ENCODE results near the gene NECAB3. TPM values are rescaled to one million over a fixed set of nuclear protein-coding genes. Genes with fewer than 3 reads are reported as not detected.
A peak's percentile ranks its signal among the peaks of the same experiment; 100 is the strongest.

The NECAB3 gene
- polyA plus RNA-seq, 1 of the 3 experiments (the other 2 are of a cell fraction), result 20.1 TPM

GRCh38 chr20:33645072-33645358 lies 29.2 kb downstream of the NECAB3 start:
- Histone ChIP-seq H4K20me1 (ENCODE audit: insufficient read depth) (peaks cover 32% of the 10 kb centered on the region), H3K9me3 (no peaks in the 10 kb centered on the region), H3K36me3 (replicated peaks in 1 of 2; ENCODE audit: control insufficient read depth in 1 of 2, insufficient read depth in 2 of 2, low read length in 1 of 2) (peaks cover 7 to 31% of the 10 kb centered on the region in 2 experiments), H3K27me3 (ENCODE audit: insufficient read depth) (no peaks in the 10 kb centered on the region), H2AFZ (ENCODE audit: low read depth) (no peak overlapping the region), H3K9me2 (no peaks in the 10 kb centered on the region), H3K4me1 (ENCODE audit: control insufficient read depth in 1 of 2, insufficient read depth in 2 of 2, low read depth in 1 of 2, low read length in 1 of 2) (peaks cover 13 to 36% of the 10 kb centered on the region in 2 experiments; a peak in 3 of 4 replicates), H3K4me2 (no peak overlapping the region), H3K27ac (ENCODE audit: low read depth in 2 of 2, low read length in 1 of 2) (no peak overlapping the region; a peak in 1 of 4 replicates), H3F3A (replicated peaks; ENCODE audit: insufficient read depth) (peaks cover 16% of the 10 kb centered on the region), H3K79me2 (ENCODE audit: insufficient read depth) (no peaks in the 10 kb centered on the region), H3K4me3 (ENCODE audit: low read depth in 2 of 2, low read length in 1 of 2) (no peak overlapping the region), H3K9ac (no peak overlapping the region)
- peak; percentile 19 for DNase-seq
- POLR2A ChIA-PET, result no interaction called here
- 19% methylated on average over 1 of the region's 4 CpGs for whole genome bisulfite sequencing (ENCODE audit: low lambda C conversion rate)
- CTCF ChIA-PET, result interaction anchor here (1.1 to 1.5 kb wide), 2 partner anchors 13 to 188 kb away, joined by 3 to 5 read pairs; no protein-coding TSS in a partner anchor
- no peak for TF ChIP-seq SIN3A (IDR thresholded peaks at IDR 0.05; ENCODE audit: borderline replicate concordance, low read depth, low read length)
- no peak for TF ChIP-seq IRF3 (IDR thresholded peaks at IDR 0.05; ENCODE audit: low read depth, low read length)
- TF ChIP-seq JUND (IDR thresholded peaks at IDR 0.05), result no peak
- TF ChIP-seq, protein P1, sequence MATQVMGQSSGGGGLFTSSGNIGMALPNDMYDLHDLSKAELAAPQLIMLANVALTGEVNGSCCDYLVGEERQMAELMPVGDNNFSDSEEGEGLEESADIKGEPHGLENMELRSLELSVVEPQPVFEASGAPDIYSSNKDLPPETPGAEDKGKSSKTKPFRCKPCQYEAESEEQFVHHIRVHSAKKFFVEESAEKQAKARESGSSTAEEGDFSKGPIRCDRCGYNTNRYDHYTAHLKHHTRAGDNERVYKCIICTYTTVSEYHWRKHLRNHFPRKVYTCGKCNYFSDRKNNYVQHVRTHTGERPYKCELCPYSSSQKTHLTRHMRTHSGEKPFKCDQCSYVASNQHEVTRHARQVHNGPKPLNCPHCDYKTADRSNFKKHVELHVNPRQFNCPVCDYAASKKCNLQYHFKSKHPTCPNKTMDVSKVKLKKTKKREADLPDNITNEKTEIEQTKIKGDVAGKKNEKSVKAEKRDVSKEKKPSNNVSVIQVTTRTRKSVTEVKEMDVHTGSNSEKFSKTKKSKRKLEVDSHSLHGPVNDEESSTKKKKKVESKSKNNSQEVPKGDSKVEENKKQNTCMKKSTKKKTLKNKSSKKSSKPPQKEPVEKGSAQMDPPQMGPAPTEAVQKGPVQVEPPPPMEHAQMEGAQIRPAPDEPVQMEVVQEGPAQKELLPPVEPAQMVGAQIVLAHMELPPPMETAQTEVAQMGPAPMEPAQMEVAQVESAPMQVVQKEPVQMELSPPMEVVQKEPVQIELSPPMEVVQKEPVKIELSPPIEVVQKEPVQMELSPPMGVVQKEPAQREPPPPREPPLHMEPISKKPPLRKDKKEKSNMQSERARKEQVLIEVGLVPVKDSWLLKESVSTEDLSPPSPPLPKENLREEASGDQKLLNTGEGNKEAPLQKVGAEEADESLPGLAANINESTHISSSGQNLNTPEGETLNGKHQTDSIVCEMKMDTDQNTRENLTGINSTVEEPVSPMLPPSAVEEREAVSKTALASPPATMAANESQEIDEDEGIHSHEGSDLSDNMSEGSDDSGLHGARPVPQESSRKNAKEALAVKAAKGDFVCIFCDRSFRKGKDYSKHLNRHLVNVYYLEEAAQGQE (IDR thresholded peaks at IDR 0.05; ENCODE audit: low read depth, low read length), result no peak
- no peak for TF ChIP-seq MXI1 (IDR thresholded peaks at IDR 0.05; ENCODE audit: low read depth, low read length)
- TF ChIP-seq, protein P2, sequence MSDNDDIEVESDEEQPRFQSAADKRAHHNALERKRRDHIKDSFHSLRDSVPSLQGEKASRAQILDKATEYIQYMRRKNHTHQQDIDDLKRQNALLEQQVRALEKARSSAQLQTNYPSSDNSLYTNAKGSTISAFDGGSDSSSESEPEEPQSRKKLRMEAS (IDR thresholded peaks at IDR 0.05; ENCODE audit: low read depth), result no peak
- TF ChIP-seq, protein P3, sequence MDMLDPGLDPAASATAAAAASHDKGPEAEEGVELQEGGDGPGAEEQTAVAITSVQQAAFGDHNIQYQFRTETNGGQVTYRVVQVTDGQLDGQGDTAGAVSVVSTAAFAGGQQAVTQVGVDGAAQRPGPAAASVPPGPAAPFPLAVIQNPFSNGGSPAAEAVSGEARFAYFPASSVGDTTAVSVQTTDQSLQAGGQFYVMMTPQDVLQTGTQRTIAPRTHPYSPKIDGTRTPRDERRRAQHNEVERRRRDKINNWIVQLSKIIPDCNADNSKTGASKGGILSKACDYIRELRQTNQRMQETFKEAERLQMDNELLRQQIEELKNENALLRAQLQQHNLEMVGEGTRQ (IDR thresholded peaks at IDR 0.05; ENCODE audit: borderline replicate concordance, low read depth, low read length), result no peak
- TF ChIP-seq TCF12 (IDR thresholded peaks at IDR 0.05), result no peak

DNA sequence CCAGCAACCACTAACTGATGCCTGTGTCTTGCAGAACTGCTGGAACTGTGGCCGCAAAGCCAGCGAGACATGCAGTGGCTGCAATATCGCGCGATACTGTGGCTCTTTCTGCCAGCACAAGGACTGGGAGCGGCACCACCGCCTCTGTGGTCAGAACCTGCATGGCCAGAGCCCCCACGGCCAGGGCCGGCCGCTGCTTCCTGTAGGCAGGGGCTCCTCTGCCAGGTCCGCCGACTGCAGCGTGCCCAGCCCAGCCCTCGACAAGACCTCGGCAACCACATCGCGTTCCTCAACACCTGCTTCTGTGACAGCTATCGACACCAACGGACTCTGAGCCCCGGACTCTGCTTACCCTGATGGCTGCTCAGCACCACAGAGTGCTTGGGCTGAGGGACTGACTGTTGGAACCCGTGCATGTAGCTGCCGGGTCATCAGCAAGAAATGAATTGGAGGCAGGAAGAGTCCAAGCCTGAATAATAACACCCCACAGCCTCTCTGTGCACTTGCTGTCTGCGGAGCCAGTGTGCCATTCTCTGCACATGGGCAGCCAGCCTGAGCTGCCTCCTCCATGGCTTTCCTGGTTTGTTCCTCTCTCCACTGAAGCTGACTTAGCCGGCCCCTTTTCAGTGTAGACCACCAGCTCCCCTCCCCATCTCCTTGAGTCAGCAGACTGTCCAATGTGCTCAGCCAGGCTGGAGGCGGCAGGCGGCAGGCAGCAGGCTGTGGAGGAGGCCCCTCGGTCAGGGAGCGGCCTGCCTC lies 29.7 kb downstream of the NECAB3 start:
- Histone ChIP-seq H3K4me2 (no peak overlapping the region), H3K4me3 (ENCODE audit: low read depth in 2 of 2, low read length in 1 of 2) (no peak overlapping the region), H3K36me3 (replicated peaks in 1 of 2; ENCODE audit: control insufficient read depth in 1 of 2, insufficient read depth in 2 of 2, low read length in 1 of 2) (peaks cover 7 to 33% of the 10 kb centered on the region in 2 experiments), H3K27ac (ENCODE audit: low read depth in 2 of 2, low read length in 1 of 2) (no peak overlapping the region; a peak in 1 of 4 replicates), H3K9me2 (no peaks in the 10 kb centered on the region), H4K20me1 (ENCODE audit: insufficient read depth) (peaks cover 32% of the 10 kb centered on the region), H3K9me3 (no peaks in the 10 kb centered on the region), H3K9ac (no peak overlapping the region), H3K27me3 (ENCODE audit: insufficient read depth) (no peaks in the 10 kb centered on the region), H3K4me1 (ENCODE audit: control insufficient read depth in 1 of 2, insufficient read depth in 2 of 2, low read depth in 1 of 2, low read length in 1 of 2) (peaks cover 13 to 31% of the 10 kb centered on the region in 2 experiments; a peak in 3 of 4 replicates), H3K79me2 (ENCODE audit: insufficient read depth) (no peaks in the 10 kb centered on the region), H2AFZ (ENCODE audit: low read depth) (no peak overlapping the region), H3F3A (replicated peaks; ENCODE audit: insufficient read depth) (peaks cover 12% of the 10 kb centered on the region)
- ChIA-PET CTCF (interaction anchor here (1.1 to 1.5 kb wide), 2 partner anchors 12 to 187 kb away, joined by 3 to 5 read pairs; no protein-coding TSS in a partner anchor), POLR2A (no interaction called here)
- DNase-seq, result no peak
- TF ChIP-seq, protein P4, sequence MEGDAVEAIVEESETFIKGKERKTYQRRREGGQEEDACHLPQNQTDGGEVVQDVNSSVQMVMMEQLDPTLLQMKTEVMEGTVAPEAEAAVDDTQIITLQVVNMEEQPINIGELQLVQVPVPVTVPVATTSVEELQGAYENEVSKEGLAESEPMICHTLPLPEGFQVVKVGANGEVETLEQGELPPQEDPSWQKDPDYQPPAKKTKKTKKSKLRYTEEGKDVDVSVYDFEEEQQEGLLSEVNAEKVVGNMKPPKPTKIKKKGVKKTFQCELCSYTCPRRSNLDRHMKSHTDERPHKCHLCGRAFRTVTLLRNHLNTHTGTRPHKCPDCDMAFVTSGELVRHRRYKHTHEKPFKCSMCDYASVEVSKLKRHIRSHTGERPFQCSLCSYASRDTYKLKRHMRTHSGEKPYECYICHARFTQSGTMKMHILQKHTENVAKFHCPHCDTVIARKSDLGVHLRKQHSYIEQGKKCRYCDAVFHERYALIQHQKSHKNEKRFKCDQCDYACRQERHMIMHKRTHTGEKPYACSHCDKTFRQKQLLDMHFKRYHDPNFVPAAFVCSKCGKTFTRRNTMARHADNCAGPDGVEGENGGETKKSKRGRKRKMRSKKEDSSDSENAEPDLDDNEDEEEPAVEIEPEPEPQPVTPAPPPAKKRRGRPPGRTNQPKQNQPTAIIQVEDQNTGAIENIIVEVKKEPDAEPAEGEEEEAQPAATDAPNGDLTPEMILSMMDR (IDR thresholded peaks at IDR 0.05), result no peak
- TF ChIP-seq JUND (IDR thresholded peaks at IDR 0.05), result no peak
- TF ChIP-seq EZH2phosphoT487 (IDR thresholded peaks at IDR 0.05; ENCODE audit: borderline replicate concordance, low read depth), result no peak
- no peak for TF ChIP-seq RAD21 (IDR thresholded peaks at IDR 0.05; ENCODE audit: low read length)
- TF ChIP-seq FOXM1 (IDR thresholded peaks at IDR 0.05; ENCODE audit: low read depth), result no peak
- TF ChIP-seq TAF1 (IDR thresholded peaks at IDR 0.05; ENCODE audit: borderline replicate concordance, low read depth, low read length), result no peak
- no peak for TF ChIP-seq RCOR1 (IDR thresholded peaks at IDR 0.05; ENCODE audit: low read length)
- no peak for TF ChIP-seq SMC3 (IDR thresholded peaks at IDR 0.05; ENCODE audit: low read depth, low read length)
- TF ChIP-seq FOSL2 (IDR thresholded peaks at IDR 0.05; ENCODE audit: borderline replicate concordance, low read depth), result no peak
- TF ChIP-seq RXRA (IDR thresholded peaks at IDR 0.05; ENCODE audit: borderline replicate concordance, low read depth), result no peak
- TF ChIP-seq PBX3 (IDR thresholded peaks at IDR 0.05), result no peak
- WGBS (ENCODE audit: low lambda C conversion rate), result over 99% methylated on average over 24 of the region's 28 CpGs
